Stimulated activated CD4-positive, alpha-beta T cell treated with anti-CD3 and anti-CD28 coated beads, TNF-alpha, amount 100 ng/mL, for 1 hour (primary cell): ENCODE data around the gene SIGMAR1.

Experiments
- DNase-seq, 3 donors: peaks; one replicate each; pipeline ENCODE4 v3.0.0-alpha.2; 2020; ENCODE audit warnings: low read depth in 3 of 3, low spot score in 1 of 3

SIGMAR1 gene

GRCh38 chr9:34637356-34638137 is at the start of gene SIGMAR1:
Gene SIGMAR1 (minus strand): TSS chr9:34637787. CDS start chr9:34637697, 90 bp downstream.
- DNase-seq: peak; percentile 80 to 92 (median 86)

- DNase-seq: no peak
These were observed 49.1 kb upstream of the SIGMAR1 start for GRCh38 chr9:34686732-34687131.

- no peak for DNase-seq
These were observed 48.6 kb upstream of the SIGMAR1 start for GRCh38 chr9:34686231-34686630.

- no peak for DNase-seq
These were observed 48.0 kb upstream of the SIGMAR1 start for GRCh38 chr9:34685591-34685990.

GRCh38 chr9:34684816-34685215 is 47.2 kb upstream of the SIGMAR1 start:
- DNase-seq: no peak

GRCh38 chr9:34684145-34684544 is 46.6 kb upstream of the SIGMAR1 start:
- DNase-seq: no peak

GRCh38 chr9:34675869-34676268 is 38.3 kb upstream of the SIGMAR1 start:
- DNase-seq: no peak

- peak in 2 of 3 donors; percentile 10 to 35 for DNase-seq
These were observed 37.6 kb upstream of the SIGMAR1 start for GRCh38 chr9:34675048-34675714.

GRCh38 chr9:34674440-34674839 is 36.9 kb upstream of the SIGMAR1 start:
- no peak for DNase-seq

GRCh38 chr9:34671307-34671706 is 33.7 kb upstream of the SIGMAR1 start:
- DNase-seq: no peak

GRCh38 chr9:34669809-34670562 is 32.4 kb upstream of the SIGMAR1 start:
- DNase-seq: no peak

GRCh38 chr9:34665381-34666250 is 28.0 kb upstream of the SIGMAR1 start:
- DNase-seq: peak; percentile 72 to 83 (median 77)

- no peak for DNase-seq
These were observed 27.4 kb upstream of the SIGMAR1 start for GRCh38 chr9:34665067-34665380.

GRCh38 chr9:34664281-34665066 is 26.9 kb upstream of the SIGMAR1 start:
- peak; percentile 10 to 70 (median 29) for DNase-seq

GRCh38 chr9:34663303-34663605 is 25.7 kb upstream of the SIGMAR1 start:
- DNase-seq: no peak

GRCh38 chr9:34662526-34663302 is 25.1 kb upstream of the SIGMAR1 start, which contains the start of gene CCL27:
Gene CCL27 (minus strand): TSS chr9:34662657. CDS start chr9:34662633, 24 bp downstream.
- DNase-seq: no peak

GRCh38 chr9:34659592-34660253 is 22.1 kb upstream of the SIGMAR1 start:
- no peak for DNase-seq

GRCh38 chr9:34658461-34658860 is 20.9 kb upstream of the SIGMAR1 start:
- DNase-seq: no peak

- no peak for DNase-seq
These were observed 19.4 kb upstream of the SIGMAR1 start for GRCh38 chr9:34656992-34657391.
